GM19438 (cell line): ENCODE measurements around the gene OR6C4.
"Not testable (repeated sequence)": the region's sequence is repeated elsewhere in the genome, so short reads cannot be mapped to it uniquely, and the experiment has no call there.

Experiments
- ATAC-seq: cut with Tn5 transposase; IDR thresholded peaks from one replicate; pipeline ENCODE4 v1.9.1; 2021; ENCODE audit warnings: low read depth; ENCODE audit not compliant: unreplicated experiment

The OR6C4 gene

GRCh38 chr12:55549302-55549701, at the start of gene OR6C4:
Gene OR6C4, plus strand, starts transcription at chr12:55549602. Its CDS starts 1,625 bp downstream, at chr12:55551227.
- ATAC-seq = no peak

DNA sequence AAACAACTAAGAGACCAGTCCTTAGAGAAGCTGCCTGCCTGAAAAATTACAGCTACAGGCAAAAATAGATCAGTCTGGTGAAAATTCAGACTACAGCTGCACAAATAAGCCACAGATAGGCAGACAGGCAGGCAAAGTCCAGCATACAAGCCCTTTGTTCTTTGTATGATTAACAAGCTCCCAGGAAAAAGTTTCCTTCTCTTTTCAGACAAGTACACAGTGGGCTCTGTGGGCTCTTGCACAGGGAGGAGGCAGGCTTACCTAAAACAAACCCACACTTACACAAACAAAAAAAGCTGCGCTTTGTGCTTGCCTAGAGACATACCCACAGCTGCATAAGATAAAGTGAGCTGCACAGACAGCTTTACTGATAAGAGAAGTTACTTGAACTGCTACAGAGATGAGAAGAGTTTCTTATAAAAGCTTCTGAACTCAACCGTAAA, 49.6 kb upstream of the OR6C4 start:
- ATAC-seq = no peak

DNA sequence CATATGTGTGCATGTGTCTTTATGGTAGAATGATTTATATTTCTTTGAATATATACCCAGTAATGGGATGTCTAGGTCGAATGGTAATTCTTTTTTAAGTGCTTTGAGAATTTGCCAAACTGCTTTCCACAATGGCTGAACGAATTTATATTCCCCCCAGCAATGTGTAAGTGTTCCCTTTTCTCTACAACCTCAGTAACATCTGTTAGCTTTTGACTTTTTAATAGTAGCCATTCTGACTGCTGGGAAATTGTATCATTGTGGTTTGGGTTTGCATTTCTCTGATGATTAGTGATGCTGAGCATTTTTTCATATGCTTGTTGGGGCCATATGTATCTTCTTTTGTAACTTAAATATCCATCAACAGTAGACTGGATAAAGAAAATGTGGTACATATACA, 47.8 kb upstream of the OR6C4 start:
- no peak for ATAC-seq

- no peak for ATAC-seq
Measured at GRCh38 chr12:55515696-55516095, 33.7 kb upstream of the OR6C4 start.

- no peak for ATAC-seq
Measured at GRCh38 chr12:55516391-55516790, 33.0 kb upstream of the OR6C4 start.

- not testable (repeated sequence) for ATAC-seq
Measured at GRCh38 chr12:55548235-55548634, 1.2 kb upstream of the OR6C4 start.

DNA sequence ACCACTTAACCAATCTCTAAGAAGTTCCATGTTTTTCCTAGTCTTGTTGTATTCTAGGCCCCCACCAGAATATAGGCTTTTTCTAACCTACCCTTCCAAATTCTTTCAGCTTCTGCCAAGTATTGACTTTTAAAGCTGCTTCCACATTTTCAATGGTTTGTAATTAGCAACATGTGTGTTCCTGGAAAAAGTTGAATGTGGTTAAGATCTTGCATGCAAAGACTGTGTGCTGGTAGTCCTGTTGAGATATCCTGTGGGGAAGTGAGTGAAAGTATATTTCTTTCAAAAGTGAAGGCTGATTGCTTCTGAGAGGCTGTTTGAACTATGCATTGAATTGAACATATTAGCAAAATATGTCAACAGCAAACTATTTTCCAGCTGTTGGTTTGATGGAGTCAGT, 646 bp upstream of the OR6C4 start:
- ATAC-seq = no peak

- no peak for ATAC-seq
Measured at GRCh38 chr12:55554296-55554695, 4.9 kb downstream of the OR6C4 start.

DNA sequence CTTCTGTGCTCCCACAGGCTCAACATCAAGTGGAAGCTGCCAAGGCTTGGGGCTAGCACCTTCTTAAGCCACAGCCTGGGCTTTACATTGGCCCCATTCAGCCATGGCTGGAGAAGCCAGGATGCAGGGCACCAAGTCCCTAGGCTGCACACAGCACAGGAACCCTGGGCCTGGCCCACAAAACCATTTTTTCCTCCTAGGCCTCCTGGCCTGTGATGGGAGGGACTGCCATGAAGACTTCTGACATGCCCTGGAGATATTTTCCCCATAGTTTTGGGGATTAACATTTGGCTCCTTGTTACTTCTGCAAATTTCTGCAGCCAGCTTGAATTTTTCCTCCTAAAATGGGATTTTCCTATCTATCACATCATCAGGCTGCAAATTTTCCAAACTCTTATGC, 20.7 kb downstream of the OR6C4 start:
- not testable (repeated sequence) for ATAC-seq

DNA sequence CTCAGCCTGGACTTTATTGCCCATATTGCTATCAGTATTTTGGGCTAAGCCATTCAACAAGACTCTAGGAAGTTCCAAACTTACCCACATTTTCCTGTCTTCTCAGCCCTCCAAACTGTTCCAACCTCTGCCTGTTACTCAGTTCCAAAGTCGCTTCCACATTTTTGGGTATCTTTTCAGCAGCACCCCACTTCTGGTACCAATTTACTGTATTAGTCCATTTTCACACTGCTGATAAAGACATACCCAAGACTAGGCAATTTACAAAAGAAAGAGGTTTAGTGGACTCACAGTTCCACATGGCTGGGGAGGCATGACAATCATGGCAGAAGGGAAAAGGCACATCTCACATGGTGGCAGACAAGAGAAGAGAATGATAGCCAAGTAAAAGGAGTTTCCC, 21.3 kb downstream of the OR6C4 start:
- ATAC-seq = not testable (repeated sequence)

- ATAC-seq = no peak
Measured at GRCh38 chr12:55572168-55572567, 22.8 kb downstream of the OR6C4 start, which contains the start of gene OR2AP1. Gene OR2AP1, plus strand, starts transcription at chr12:55572468. Its CDS starts 1,947 bp downstream, at chr12:55574415.

- no peak for ATAC-seq
Measured at GRCh38 chr12:55582066-55582465, 32.7 kb downstream of the OR6C4 start.

DNA sequence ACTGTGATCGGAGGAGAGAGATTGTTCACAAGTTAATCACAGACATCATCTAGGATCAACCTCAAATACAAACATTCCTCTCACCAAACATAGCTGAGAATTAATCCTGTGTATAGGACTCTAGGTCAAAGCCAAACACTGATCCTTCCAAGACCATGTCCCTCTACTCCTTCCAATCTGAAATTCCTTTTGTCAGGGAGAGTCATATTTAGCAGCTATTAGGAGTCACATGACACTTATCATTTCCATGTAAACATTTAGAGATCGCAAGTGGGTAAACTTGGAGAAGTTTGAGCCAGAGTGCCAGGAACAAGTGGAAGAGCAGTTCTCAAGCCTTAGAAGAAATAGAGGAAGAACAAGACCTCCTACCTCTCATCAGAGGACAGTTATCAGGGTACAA, 36.4 kb downstream of the OR6C4 start:
- ATAC-seq = no peak

DNA sequence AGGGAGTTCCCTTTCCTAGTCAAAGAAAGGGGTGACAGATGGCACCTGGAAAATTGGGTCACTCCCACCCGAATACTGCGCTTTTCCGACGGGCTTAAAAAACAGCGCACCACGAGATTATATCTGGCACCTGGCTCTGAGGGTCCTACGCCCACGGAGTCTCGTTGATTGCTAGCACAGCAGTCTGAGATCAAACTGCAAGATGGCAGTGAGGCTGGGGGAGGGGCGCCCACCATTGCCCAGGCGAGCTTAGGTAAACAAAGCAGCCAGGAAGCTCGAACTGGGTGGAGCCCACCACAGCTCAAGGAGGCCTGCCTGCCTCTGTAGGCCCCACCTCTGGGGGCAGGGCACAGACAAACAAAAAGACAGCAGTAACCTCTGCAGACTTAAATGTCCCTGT, 40.8 kb downstream of the OR6C4 start:
- not testable (repeated sequence) for ATAC-seq
